Hepatocyte (in vitro differentiated cells): ENCODE data around the gene LRP3. TPM values are rescaled to one million over a fixed set of nuclear protein-coding genes. Genes with fewer than 3 reads are reported as not detected.

ENCODE experiments used
- DNase-seq: peaks from one replicate; pipeline ENCODE4 v3.0.0-alpha.2; 2016; ENCODE audit warnings: low spot score
- H2AFZ ChIP-seq: fragments of 200-600 bp; sonication (generic); 2 replicates; pipeline ENCODE4 v1.6.0; 2016; ENCODE audit warnings: antibody characterized with exemption, mild to moderate bottlenecking
- H3K27ac ChIP-seq: fragments of 200-600 bp; sonication (generic); 2 replicates; pipeline ENCODE4 v1.5.1; 2016; ENCODE audit warnings: mild to moderate bottlenecking
- H3K27me3 ChIP-seq: fragments of 200-600 bp; sonication (generic); 2 replicates; pipeline ENCODE4 v1.6.1; 2016
- H3K36me3 ChIP-seq: fragments of 200-600 bp; sonication (generic); replicated peaks from 2 replicates; pipeline ENCODE4 v1.5.1; 2016; ENCODE audit warnings: low read depth; ENCODE audit not compliant: insufficient read depth
- H3K4me1 ChIP-seq: fragments of 200-600 bp; sonication (generic); 2 replicates; pipeline ENCODE4 v1.5.1; 2016; ENCODE audit warnings: mild to moderate bottlenecking, moderate library complexity; ENCODE audit not compliant: insufficient read depth
- H3K4me2 ChIP-seq: fragments of 200-600 bp; sonication (generic); 2 replicates; pipeline ENCODE4 v1.6.0; 2016
- H3K4me3 ChIP-seq: fragments of 200-600 bp; sonication (generic); 2 replicates; pipeline ENCODE4 v1.5.1; 2016; ENCODE audit warnings: mild to moderate bottlenecking
- H3K79me2 ChIP-seq: fragments of 200-600 bp; sonication (generic); 2 replicates; pipeline ENCODE4 v1.6.0; 2017; ENCODE audit warnings: mild to moderate bottlenecking
- H3K9me2 ChIP-seq: fragments of 200-600 bp; sonication (generic); replicated peaks from 2 replicates; pipeline ENCODE4 v1.6.0; 2017; ENCODE audit warnings: mild to moderate bottlenecking; ENCODE audit not compliant: insufficient read depth
- H3K9me3 ChIP-seq: fragments of 200-600 bp; sonication (generic); 2 replicates; pipeline ENCODE4 v1.5.1; 2016; ENCODE audit warnings: low read depth, mild to moderate bottlenecking
- H4K20me1 ChIP-seq: fragments of 200-600 bp; sonication (generic); 2 replicates; pipeline ENCODE4 v1.6.0; 2016; ENCODE audit warnings: mild to moderate bottlenecking; ENCODE audit not compliant: insufficient read depth, poor library complexity, severe bottlenecking
- CTCF ChIP-seq: fragments of 200-600 bp; sonication (generic); IDR thresholded peaks from 2 replicates; pipeline ENCODE4 v1.5.1; 2016; ENCODE audit warnings: antibody characterized with exemption, mild to moderate bottlenecking; ENCODE audit not compliant: poor library complexity
- EZH2 ChIP-seq: fragments of 200-600 bp; sonication (generic); IDR thresholded peaks from 2 replicates; pipeline ENCODE4 v1.6.1; 2016; ENCODE audit warnings: antibody characterized with exemption, mild to moderate bottlenecking, borderline replicate concordance
- EZH2phosphoT487 ChIP-seq: fragments of 200-600 bp; sonication (generic); IDR thresholded peaks from one replicate; pipeline ENCODE4 v1.6.1; 2018; ENCODE audit warnings: antibody characterized with exemption, mild to moderate bottlenecking, low read depth, moderate library complexity; ENCODE audit not compliant: unreplicated experiment, severe bottlenecking
- WGBS: methylation state at CpG from one replicate; pipeline ENCODE4 v1.1.6; 2016; ENCODE audit warnings: low lambda C conversion rate; ENCODE audit errors: missing lambda C conversion rate; 5-methylcytosine and 5-hydroxymethylcytosine counted together
- polyA plus RNA-seq: library from polyadenylated mRNA; unstranded; fragments of >200 nt; fragmentation: Nextera tagmentation; extraction: Ambion mirVana; gene quantifications from 2 replicates; pipeline ENCODE4 v1.2.1, GENCODE V29; 2016
- total RNA-seq: library from RNA; depleted of rRNA; stranded (reverse); fragments of >200 nt; gene quantifications from 2 replicates; pipeline ENCODE4 v1.2.3, GENCODE V29; 2014

Gene LRP3
- total and polyA plus RNA-seq, 2 experiments from 2014 or later = 37.4 to 44.0 TPM

GRCh38 chr19:33157906-33158305 is 36.2 kb upstream of the LRP3 start:
- H3K27ac ChIP-seq = no peak overlapping the region
- no peaks in the 10 kb centered on the region for H3K9me3 ChIP-seq
- no peaks in the 10 kb centered on the region for H3K36me3 ChIP-seq
- no peaks in the 10 kb centered on the region for H3K27me3 ChIP-seq
- H3K4me2 ChIP-seq = no peak overlapping the region
- H3K4me3 ChIP-seq = no peak overlapping the region
- no peak overlapping the region for H2AFZ ChIP-seq
- TF ChIP-seq EZH2phosphoT487 (no peak), EZH2 (no peak), CTCF (no peak)
- H4K20me1 ChIP-seq = no peaks in the 10 kb centered on the region
- WGBS = 88% methylated on average over 3 of the region's 3 CpGs
- no peaks in the 10 kb centered on the region for H3K4me1 ChIP-seq
- no peaks in the 10 kb centered on the region for H3K79me2 ChIP-seq
- no peaks in the 10 kb centered on the region for H3K9me2 ChIP-seq
- no peak for DNase-seq

- H3K9me2 ChIP-seq = no peaks in the 10 kb centered on the region
- H3K27me3 ChIP-seq = no peaks in the 10 kb centered on the region
- DNase-seq = no peak
- no peaks in the 10 kb centered on the region for H3K4me1 ChIP-seq
- H4K20me1 ChIP-seq = no peaks in the 10 kb centered on the region
- no peaks in the 10 kb centered on the region for H3K9me3 ChIP-seq
- H3K4me2 ChIP-seq = no peak overlapping the region
- H3K4me3 ChIP-seq = no peak overlapping the region
- H2AFZ ChIP-seq = no peak overlapping the region
- H3K36me3 ChIP-seq = no peaks in the 10 kb centered on the region
- no peaks in the 10 kb centered on the region for H3K79me2 ChIP-seq
- H3K27ac ChIP-seq = no peak overlapping the region
- 91% methylated on average over 6 of the region's 6 CpGs for WGBS
- no peak for TF ChIP-seq EZH2phosphoT487
- TF ChIP-seq CTCF = no peak
- TF ChIP-seq EZH2 = no peak
These were observed 35.8 kb upstream of the LRP3 start for GRCh38 chr19:33158365-33158764.

- no peak overlapping the region for H3K4me3 ChIP-seq
- no peaks in the 10 kb centered on the region for H4K20me1 ChIP-seq
- no peaks in the 10 kb centered on the region for H3K27me3 ChIP-seq
- no peak for TF ChIP-seq CTCF
- no peak for TF ChIP-seq EZH2
- TF ChIP-seq EZH2phosphoT487 = no peak
- no peak overlapping the region for H3K27ac ChIP-seq
- no peaks in the 10 kb centered on the region for H3K9me2 ChIP-seq
- no peak overlapping the region for H2AFZ ChIP-seq
- DNase-seq = no peak
- no peak overlapping the region for H3K4me2 ChIP-seq
- H3K4me1 ChIP-seq = no peaks in the 10 kb centered on the region
- no peaks in the 10 kb centered on the region for H3K9me3 ChIP-seq
- WGBS = 99% methylated on average over 4 of the region's 4 CpGs
- no peaks in the 10 kb centered on the region for H3K36me3 ChIP-seq
- H3K79me2 ChIP-seq = no peaks in the 10 kb centered on the region
These were observed 35.0 kb upstream of the LRP3 start for GRCh38 chr19:33159149-33159548.

- H3K4me1 ChIP-seq = no peaks in the 10 kb centered on the region
- no peak overlapping the region for H2AFZ ChIP-seq
- H3K4me3 ChIP-seq = no peak overlapping the region
- H3K9me2 ChIP-seq = no peaks in the 10 kb centered on the region
- 85% methylated on average over 8 of the region's 8 CpGs for WGBS
- H4K20me1 ChIP-seq = no peaks in the 10 kb centered on the region
- TF ChIP-seq EZH2phosphoT487 = no peak
- no peak for TF ChIP-seq EZH2
- no peak for TF ChIP-seq CTCF
- H3K36me3 ChIP-seq = no peaks in the 10 kb centered on the region
- H3K4me2 ChIP-seq = no peak overlapping the region
- H3K27ac ChIP-seq = no peak overlapping the region
- no peaks in the 10 kb centered on the region for H3K9me3 ChIP-seq
- DNase-seq = no peak
- H3K27me3 ChIP-seq = no peaks in the 10 kb centered on the region
- no peaks in the 10 kb centered on the region for H3K79me2 ChIP-seq
These were observed 34.2 kb upstream of the LRP3 start for GRCh38 chr19:33159893-33160292.
